Breast epithelium (tissue), 4 donors: ENCODE results near the gene MITF. TPM values are rescaled to one million over a fixed set of nuclear protein-coding genes. Genes with fewer than 3 reads are reported as not detected.
A peak's percentile ranks its signal among the peaks of the same experiment; 100 is the strongest.

Experiments
- DNase-seq, 2 donors: peaks; one replicate each; pipeline ENCODE4 v3.0.0-alpha.2; 2019; ENCODE audit warnings: low spot score in 2 of 2
- H3K27ac ChIP-seq, 2 donors: fragments of 200-600 bp; sonication (generic) in 1 of 2; one replicate each; pipeline ENCODE4 v1.5.1; 2016 to 2019; ENCODE audit warnings: mild to moderate bottlenecking in 1 of 2
- H3K27me3 ChIP-seq, 2 donors: fragments of 200-600 bp; sonication (generic) in 1 of 2; one replicate each; pipeline versions ENCODE4 v1.5.1 to v1.6.0; 2017 to 2019; ENCODE audit warnings: control low read depth in 1 of 2, mild to moderate bottlenecking in 1 of 2
- H3K36me3 ChIP-seq: fragments of 200-600 bp; one replicate; pipeline ENCODE4 v1.5.1; 2019
- H3K4me1 ChIP-seq, 2 donors: fragments of 200-600 bp; sonication (generic); one replicate each; pipeline ENCODE4 v1.5.1; 2016 to 2019; ENCODE audit warnings: control low read depth in 1 of 2
- H3K4me3 ChIP-seq, 3 donors: fragments of 200-600 bp; sonication (generic); 1 replicate in 2 of 3; 2 replicates in 1 of 3; pipeline ENCODE4 v1.5.1; 2016 to 2019; ENCODE audit warnings: mild to moderate bottlenecking in 3 of 3, moderate library complexity in 2 of 3
- H3K9me3 ChIP-seq, 2 donors: fragments of 200-600 bp; sonication (generic) in 1 of 2; one replicate each; pipeline ENCODE4 v1.5.1; 2016 to 2019; ENCODE audit warnings: control low read depth in 1 of 2
- CTCF ChIP-seq, 3 donors: fragments of 450-650 bp; IDR thresholded peaks; one replicate each; pipeline ENCODE4 v1.5.1; 2016 to 2017; ENCODE audit warnings: antibody characterized with exemption in 3 of 3, mild to moderate bottlenecking in 3 of 3, moderate library complexity in 3 of 3
- POLR2A ChIP-seq: fragments of 450-650 bp; IDR thresholded peaks from one replicate; pipeline ENCODE4 v1.6.1; 2016; ENCODE audit warnings: antibody characterized with exemption, mild to moderate bottlenecking, moderate library complexity
- POLR2AphosphoS5 ChIP-seq, 3 donors: sonication (generic); formaldehyde crosslinking; IDR thresholded peaks; one replicate each; pipeline ENCODE4 v1.6.1; 2017; ENCODE audit warnings: antibody characterized with exemption in 3 of 3
- intact Hi-C: fragments of 100-400 bp; cut with DNase I; formaldehyde crosslinking; loops from one replicate; pipeline ENCODE4 v1.15.1; 2023; ENCODE audit warnings: low total_unique reads
- total RNA-seq, 3 donors: library from RNA; depleted of rRNA; stranded (reverse); fragments of >200 nt; gene quantifications; one replicate each; pipeline ENCODE4 v1.1.0, GENCODE V29; 2016

Gene MITF
- total RNA-seq, 3 donors from 2014 or later, result 23.3 to 45.8 (median 25.6) TPM

- Histone ChIP-seq H3K36me3 (no peaks in the 10 kb centered on the region), H3K27ac (no peak overlapping the region), H3K4me1 (no peaks in the 10 kb centered on the region), H3K27me3 (no peaks in the 10 kb centered on the region), H3K4me3 (no peak overlapping the region), H3K9me3 (no peaks in the 10 kb centered on the region)
- no peak for DNase-seq
- intact Hi-C loops, result no loop called here
- TF ChIP-seq POLR2A, result no peak
- TF ChIP-seq CTCF (IDR thresholded peaks at IDR 0.05), result no peak
- TF ChIP-seq POLR2AphosphoS5 (IDR thresholded peaks at IDR 0.05), result no peak
Observed at GRCh38 chr3:69864766-69865165, 125.5 kb downstream of the MITF start.

GRCh38 chr3:69865925-69866679, 126.8 kb downstream of the MITF start:
- H3K27me3 ChIP-seq, result no peaks in the 10 kb centered on the region
- intact Hi-C loops, result no loop called here

GRCh38 chr3:69866988-69867720, 127.9 kb downstream of the MITF start:
- H3K27ac ChIP-seq, result no peak overlapping the region
- TF ChIP-seq POLR2A (no peak), POLR2AphosphoS5 (IDR thresholded peaks at IDR 0.05) (no peak), CTCF (IDR thresholded peaks at IDR 0.05) (no peak)
- H3K9me3 ChIP-seq, result no peaks in the 10 kb centered on the region
- no peaks in the 10 kb centered on the region for H3K36me3 ChIP-seq
- no peak overlapping the region for H3K4me3 ChIP-seq
- no peak for DNase-seq
- intact Hi-C loops, result no loop called here
- H3K4me1 ChIP-seq, result no peaks in the 10 kb centered on the region
- no peaks in the 10 kb centered on the region for H3K27me3 ChIP-seq

More at GRCh38 chr3:69865925-69866679, 126.8 kb downstream of the MITF start:
- no peak overlapping the region for H3K27ac ChIP-seq
- H3K4me1 ChIP-seq, result no peaks in the 10 kb centered on the region
- TF ChIP-seq POLR2A, result no peak
- TF ChIP-seq POLR2AphosphoS5 (IDR thresholded peaks at IDR 0.05), result no peak
- peak overlapping the region in 1 of 3 donors; percentile 30 for H3K4me3 ChIP-seq
- DNase-seq, result no peak
- no peaks in the 10 kb centered on the region for H3K36me3 ChIP-seq
- no peaks in the 10 kb centered on the region for H3K9me3 ChIP-seq

- Histone ChIP-seq H3K4me3 (no peak overlapping the region), H3K4me1 (no peaks in the 10 kb centered on the region), H3K27me3 (no peaks in the 10 kb centered on the region), H3K9me3 (no peaks in the 10 kb centered on the region), H3K36me3 (no peaks in the 10 kb centered on the region), H3K27ac (no peak overlapping the region)
- no peak for DNase-seq
- TF ChIP-seq POLR2A, result no peak
- TF ChIP-seq POLR2AphosphoS5 (IDR thresholded peaks at IDR 0.05), result no peak
- TF ChIP-seq CTCF (IDR thresholded peaks at IDR 0.05), result no peak
- intact Hi-C loops, result no loop called here
Observed at GRCh38 chr3:69867941-69868505, 128.8 kb downstream of the MITF start.

GRCh38 chr3:69868841-69869420, 129.7 kb downstream of the MITF start:
- no peak for DNase-seq
- no peak for TF ChIP-seq CTCF (IDR thresholded peaks at IDR 0.05)
- no peak for TF ChIP-seq POLR2AphosphoS5 (IDR thresholded peaks at IDR 0.05)
- TF ChIP-seq POLR2A, result no peak
- H3K27ac ChIP-seq, result no peak overlapping the region
- H3K4me1 ChIP-seq, result no peaks in the 10 kb centered on the region
- H3K9me3 ChIP-seq, result no peaks in the 10 kb centered on the region
- no peak overlapping the region for H3K4me3 ChIP-seq
- H3K27me3 ChIP-seq, result no peaks in the 10 kb centered on the region
- no peaks in the 10 kb centered on the region for H3K36me3 ChIP-seq
- intact Hi-C loops, result no loop called here
